Tibial nerve (tissue), 4 donors: ENCODE data around the gene MAPK8IP3. TPM values are rescaled to one million over a fixed set of nuclear protein-coding genes. Genes with fewer than 3 reads are reported as not detected.

Experiments used
- DNase-seq, 2 donors: peaks; one replicate each; pipeline ENCODE4 v3.0.0-alpha.2; 2019; ENCODE audit warnings: low spot score in 2 of 2
- H3K27ac ChIP-seq, 4 donors: fragments of 200-600 bp; sonication (generic) in 3 of 4; one replicate each; pipeline ENCODE4 v1.5.1; 2017 to 2019; ENCODE audit warnings: mild to moderate bottlenecking in 1 of 4
- H3K27me3 ChIP-seq, 2 donors: fragments of 200-600 bp; sonication (generic) in 1 of 2; one replicate each; pipeline versions ENCODE4 v1.5.1 to v1.6.0; 2017 to 2019
- H3K36me3 ChIP-seq, 3 donors: fragments of 200-600 bp; sonication (generic); one replicate each; pipeline ENCODE4 v1.5.1; 2018 to 2019
- H3K4me1 ChIP-seq, 4 donors: fragments of 200-600 bp; sonication (generic) in 3 of 4; one replicate each; pipeline ENCODE4 v1.5.1; 2017 to 2019
- H3K4me3 ChIP-seq, 4 donors: fragments of 200-600 bp; sonication (generic) in 3 of 4; one replicate each; pipeline ENCODE4 v1.5.1; 2017 to 2019; ENCODE audit warnings: mild to moderate bottlenecking in 1 of 4, moderate library complexity in 1 of 4
- H3K9me3 ChIP-seq, 4 donors: fragments of 200-600 bp; sonication (generic) in 3 of 4; one replicate each; pipeline ENCODE4 v1.5.1; 2017 to 2019
- EP300 ChIP-seq, 2 donors: sonication (generic); formaldehyde crosslinking; IDR thresholded peaks; one replicate each; pipeline ENCODE4 v1.6.1; 2017; ENCODE audit warnings: antibody characterized with exemption in 2 of 2, mild to moderate bottlenecking in 1 of 2
- POLR2A ChIP-seq, 2 donors: fragments of 450-650 bp; IDR thresholded peaks; one replicate each; pipeline ENCODE4 v1.6.1; 2017; ENCODE audit warnings: antibody characterized with exemption in 2 of 2, mild to moderate bottlenecking in 2 of 2, moderate library complexity in 2 of 2
- WGBS, 2 donors: methylation state at CpG; one replicate each; pipeline ENCODE4 v1.1.5; 2018; 5-methylcytosine and 5-hydroxymethylcytosine counted together
- total RNA-seq, 4 donors: library from RNA; depleted of rRNA; stranded (reverse); fragments of >200 nt; gene quantifications; one replicate each; pipeline ENCODE4 v1.1.0, GENCODE V29; 2016
- TF ChIP-seq, protein P1 (sequence below), 5 experiments: fragments of 200-600 bp in 3 of 5; fragments of 450-650 bp in 2 of 5; sonication (generic) in 3 of 5; IDR thresholded peaks; one replicate each; pipeline ENCODE4 v1.5.1; 2016 to 2019; ENCODE audit warnings: antibody characterized with exemption in 5 of 5, mild to moderate bottlenecking in 3 of 5, moderate library complexity in 2 of 5

MAPK8IP3 gene
- total RNA-seq, 4 donors from 2014 or later: 92.6 to 188 (median 99.5) TPM

GRCh38 chr16:1773703-1774447, 67.9 kb downstream of the MAPK8IP3 start:
- no peak for DNase-seq
- Histone ChIP-seq H3K4me3 (peak overlapping the region; percentile 67 to 96 (median 80)), H3K27me3 (no peaks in the 10 kb centered on the region), H3K36me3 (peaks cover 0 to 54% (median 0%) of the 10 kb centered on the region in 3 donors), H3K9me3 (no peaks in the 10 kb centered on the region), H3K27ac (peak overlapping the region in 3 of 4 donors; percentile 93 to 95 (median 93)), H3K4me1 (peaks cover 0 to 61% (median 28%) of the 10 kb centered on the region in 4 donors)
- TF ChIP-seq, protein P1, sequence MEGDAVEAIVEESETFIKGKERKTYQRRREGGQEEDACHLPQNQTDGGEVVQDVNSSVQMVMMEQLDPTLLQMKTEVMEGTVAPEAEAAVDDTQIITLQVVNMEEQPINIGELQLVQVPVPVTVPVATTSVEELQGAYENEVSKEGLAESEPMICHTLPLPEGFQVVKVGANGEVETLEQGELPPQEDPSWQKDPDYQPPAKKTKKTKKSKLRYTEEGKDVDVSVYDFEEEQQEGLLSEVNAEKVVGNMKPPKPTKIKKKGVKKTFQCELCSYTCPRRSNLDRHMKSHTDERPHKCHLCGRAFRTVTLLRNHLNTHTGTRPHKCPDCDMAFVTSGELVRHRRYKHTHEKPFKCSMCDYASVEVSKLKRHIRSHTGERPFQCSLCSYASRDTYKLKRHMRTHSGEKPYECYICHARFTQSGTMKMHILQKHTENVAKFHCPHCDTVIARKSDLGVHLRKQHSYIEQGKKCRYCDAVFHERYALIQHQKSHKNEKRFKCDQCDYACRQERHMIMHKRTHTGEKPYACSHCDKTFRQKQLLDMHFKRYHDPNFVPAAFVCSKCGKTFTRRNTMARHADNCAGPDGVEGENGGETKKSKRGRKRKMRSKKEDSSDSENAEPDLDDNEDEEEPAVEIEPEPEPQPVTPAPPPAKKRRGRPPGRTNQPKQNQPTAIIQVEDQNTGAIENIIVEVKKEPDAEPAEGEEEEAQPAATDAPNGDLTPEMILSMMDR (IDR thresholded peaks at IDR 0.05): no peak
- no peak for TF ChIP-seq POLR2A (IDR thresholded peaks at IDR 0.05)
- TF ChIP-seq EP300 (IDR thresholded peaks at IDR 0.05): no peak
- 30 to 31% methylated on average over 20 to 23 of the region's 45 CpGs for WGBS, 2 donors

- peak overlapping the region in 2 of 4 donors; percentile 86 to 96 for H3K4me3 ChIP-seq
- H3K9me3 ChIP-seq: no peaks in the 10 kb centered on the region
- WGBS, 2 donors: 92 to 96% methylated on average over 6 to 7 of the region's 7 CpGs
- H3K27ac ChIP-seq: peak overlapping the region in 3 of 4 donors; percentile 93 to 95 (median 93)
- no peaks in the 10 kb centered on the region for H3K27me3 ChIP-seq
- peaks cover 0 to 54% (median 0%) of the 10 kb centered on the region in 3 donors for H3K36me3 ChIP-seq
- DNase-seq: no peak
- TF ChIP-seq POLR2A (IDR thresholded peaks at IDR 0.05): no peak
- TF ChIP-seq, protein P1 (IDR thresholded peaks at IDR 0.05): no peak
- no peak for TF ChIP-seq EP300 (IDR thresholded peaks at IDR 0.05)
- peaks cover 0 to 58% (median 28%) of the 10 kb centered on the region in 4 donors for H3K4me1 ChIP-seq
Measured at GRCh38 chr16:1774448-1774780, 68.4 kb downstream of the MAPK8IP3 start.

DNA sequence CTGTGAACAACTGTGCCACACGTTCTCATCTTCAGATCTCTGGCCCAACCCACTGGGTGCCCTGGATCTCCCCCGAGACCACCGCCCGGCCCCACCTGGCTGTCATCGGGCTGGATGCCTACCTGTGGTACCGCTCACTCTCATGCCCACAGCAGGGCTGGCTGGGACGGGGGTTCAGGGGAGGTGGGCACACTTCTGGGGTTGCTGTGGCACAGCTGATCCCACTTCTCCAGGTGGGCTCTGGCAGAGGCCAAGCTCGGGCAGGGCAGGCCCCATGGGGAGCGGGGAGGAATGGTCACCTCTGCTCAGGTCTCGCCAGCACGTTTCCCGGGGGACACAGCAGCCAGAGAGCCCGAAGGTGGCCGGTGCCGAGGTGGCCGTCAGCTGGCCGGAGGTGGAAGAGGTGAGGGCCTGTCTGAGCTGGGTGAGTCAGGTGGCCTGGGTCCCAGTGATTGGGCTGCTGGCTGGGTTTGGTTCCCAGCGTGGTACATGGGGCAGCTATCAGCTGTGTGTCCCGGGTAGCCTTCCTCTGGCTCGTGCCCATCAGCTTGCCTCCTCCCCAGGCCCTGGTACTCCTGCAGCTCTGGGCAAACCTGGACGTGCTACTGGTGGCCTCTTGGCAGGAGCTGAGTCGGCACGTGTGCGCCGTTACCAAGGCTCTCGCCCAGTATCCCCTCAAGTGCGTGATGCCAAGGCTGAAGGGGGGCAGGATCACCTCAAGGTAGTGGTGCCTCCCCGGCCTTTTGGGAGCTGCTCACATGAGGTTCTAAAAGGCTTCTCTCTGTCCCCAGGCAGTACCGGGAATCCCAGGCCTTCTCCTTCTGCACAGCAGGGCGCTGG, 69.2 kb downstream of the MAPK8IP3 start:
- 89% methylated on average over 15 to 26 of the region's 30 CpGs for WGBS, 2 donors
- peaks cover 0 to 58% (median 24%) of the 10 kb centered on the region in 4 donors for H3K4me1 ChIP-seq
- no peak for TF ChIP-seq POLR2A (IDR thresholded peaks at IDR 0.05)
- no peak for TF ChIP-seq EP300 (IDR thresholded peaks at IDR 0.05)
- TF ChIP-seq, protein P1 (IDR thresholded peaks at IDR 0.05): no peak

DNA sequence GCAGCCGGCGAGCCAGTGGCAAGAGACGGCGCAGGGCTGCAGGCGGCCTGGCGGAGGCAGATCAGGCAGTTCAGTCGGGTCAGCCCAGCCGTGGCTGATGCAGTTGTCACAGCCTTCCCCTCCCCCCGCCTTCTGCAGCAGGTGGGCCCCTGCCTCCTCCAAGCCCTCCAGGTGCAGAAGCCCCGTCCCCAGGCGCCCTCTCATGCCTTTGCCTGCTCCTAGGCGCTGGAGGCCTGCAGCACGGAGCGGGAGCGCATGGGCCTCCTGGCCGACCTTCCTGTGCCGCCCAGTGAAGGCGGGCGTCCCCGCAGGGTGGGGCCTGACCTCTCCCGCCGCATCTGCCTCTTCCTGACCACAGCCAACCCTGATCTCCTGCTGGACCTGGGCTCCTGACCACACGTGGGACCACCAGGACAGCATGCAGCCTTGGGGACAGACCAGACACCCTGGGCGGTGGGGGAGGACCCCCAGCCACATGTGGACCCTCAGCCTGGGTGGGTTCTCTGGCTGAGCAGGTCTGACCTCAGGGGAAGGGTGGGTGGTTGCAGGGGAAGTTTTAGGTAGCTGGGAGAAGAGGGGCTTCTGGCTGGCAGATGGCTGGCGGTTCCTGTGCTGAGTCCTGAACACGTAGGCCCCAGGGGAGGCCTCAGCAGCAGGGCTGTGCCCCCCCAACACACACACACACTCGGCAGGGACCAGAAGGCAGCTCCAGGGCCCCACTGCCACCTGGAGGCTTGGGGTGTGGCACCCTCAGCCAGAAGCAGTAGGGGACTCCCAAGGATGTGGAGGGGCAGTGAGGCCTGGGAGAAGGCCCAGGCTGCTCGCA, 70.1 kb downstream of the MAPK8IP3 start:
- H3K27me3 ChIP-seq: no peaks in the 10 kb centered on the region
- no peak overlapping the region for H3K4me3 ChIP-seq
- TF ChIP-seq, protein P1 (IDR thresholded peaks at IDR 0.05): no peak
- TF ChIP-seq POLR2A (IDR thresholded peaks at IDR 0.05) (no peak), EP300 (IDR thresholded peaks at IDR 0.05) (no peak)
- no peak overlapping the region for H3K27ac ChIP-seq
- no peak for DNase-seq
- WGBS, 2 donors: 67 to 80% methylated on average over 11 to 12 of the region's 28 CpGs
- no peaks in the 10 kb centered on the region for H3K9me3 ChIP-seq
- H3K36me3 ChIP-seq: peaks cover 0 to 64% (median 0%) of the 10 kb centered on the region in 3 donors
- peaks cover 0 to 58% (median 26%) of the 10 kb centered on the region in 4 donors for H3K4me1 ChIP-seq

More for the DNA sequence above, 69.2 kb downstream of the MAPK8IP3 start:
- H3K36me3 ChIP-seq: peaks cover 0 to 56% (median 0%) of the 10 kb centered on the region in 3 donors
- no peak overlapping the region for H3K4me3 ChIP-seq
- H3K27me3 ChIP-seq: no peaks in the 10 kb centered on the region
- DNase-seq: no peak
- no peak overlapping the region for H3K27ac ChIP-seq
- no peaks in the 10 kb centered on the region for H3K9me3 ChIP-seq
